Lower leg skin (tissue), 3 donors: ENCODE measurements around the gene CSMD2.

ENCODE experiments used
- POLR2A ChIP-seq, 2 donors: fragments of 450-650 bp; IDR thresholded peaks; one replicate each; pipeline ENCODE4 v1.6.1; 2016 to 2017; ENCODE audit warnings: antibody characterized with exemption in 2 of 2, mild to moderate bottlenecking in 1 of 2, moderate library complexity in 1 of 2
- TF ChIP-seq, protein P1 (sequence below), 3 donors: fragments of 450-650 bp; IDR thresholded peaks; one replicate each; pipeline ENCODE4 v1.5.1; 2016; ENCODE audit warnings: antibody characterized with exemption in 3 of 3, mild to moderate bottlenecking in 3 of 3, moderate library complexity in 2 of 3

GRCh38 chr1:33872683-33873082 lies 292.3 kb downstream of the CSMD2 start:
- no peak for TF ChIP-seq POLR2A (IDR thresholded peaks at IDR 0.05)
- TF ChIP-seq, protein P1, sequence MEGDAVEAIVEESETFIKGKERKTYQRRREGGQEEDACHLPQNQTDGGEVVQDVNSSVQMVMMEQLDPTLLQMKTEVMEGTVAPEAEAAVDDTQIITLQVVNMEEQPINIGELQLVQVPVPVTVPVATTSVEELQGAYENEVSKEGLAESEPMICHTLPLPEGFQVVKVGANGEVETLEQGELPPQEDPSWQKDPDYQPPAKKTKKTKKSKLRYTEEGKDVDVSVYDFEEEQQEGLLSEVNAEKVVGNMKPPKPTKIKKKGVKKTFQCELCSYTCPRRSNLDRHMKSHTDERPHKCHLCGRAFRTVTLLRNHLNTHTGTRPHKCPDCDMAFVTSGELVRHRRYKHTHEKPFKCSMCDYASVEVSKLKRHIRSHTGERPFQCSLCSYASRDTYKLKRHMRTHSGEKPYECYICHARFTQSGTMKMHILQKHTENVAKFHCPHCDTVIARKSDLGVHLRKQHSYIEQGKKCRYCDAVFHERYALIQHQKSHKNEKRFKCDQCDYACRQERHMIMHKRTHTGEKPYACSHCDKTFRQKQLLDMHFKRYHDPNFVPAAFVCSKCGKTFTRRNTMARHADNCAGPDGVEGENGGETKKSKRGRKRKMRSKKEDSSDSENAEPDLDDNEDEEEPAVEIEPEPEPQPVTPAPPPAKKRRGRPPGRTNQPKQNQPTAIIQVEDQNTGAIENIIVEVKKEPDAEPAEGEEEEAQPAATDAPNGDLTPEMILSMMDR (IDR thresholded peaks at IDR 0.05), result no peak
